Measurements from ENCODE around the gene ANKRD2.

Gene ANKRD2

DNA sequence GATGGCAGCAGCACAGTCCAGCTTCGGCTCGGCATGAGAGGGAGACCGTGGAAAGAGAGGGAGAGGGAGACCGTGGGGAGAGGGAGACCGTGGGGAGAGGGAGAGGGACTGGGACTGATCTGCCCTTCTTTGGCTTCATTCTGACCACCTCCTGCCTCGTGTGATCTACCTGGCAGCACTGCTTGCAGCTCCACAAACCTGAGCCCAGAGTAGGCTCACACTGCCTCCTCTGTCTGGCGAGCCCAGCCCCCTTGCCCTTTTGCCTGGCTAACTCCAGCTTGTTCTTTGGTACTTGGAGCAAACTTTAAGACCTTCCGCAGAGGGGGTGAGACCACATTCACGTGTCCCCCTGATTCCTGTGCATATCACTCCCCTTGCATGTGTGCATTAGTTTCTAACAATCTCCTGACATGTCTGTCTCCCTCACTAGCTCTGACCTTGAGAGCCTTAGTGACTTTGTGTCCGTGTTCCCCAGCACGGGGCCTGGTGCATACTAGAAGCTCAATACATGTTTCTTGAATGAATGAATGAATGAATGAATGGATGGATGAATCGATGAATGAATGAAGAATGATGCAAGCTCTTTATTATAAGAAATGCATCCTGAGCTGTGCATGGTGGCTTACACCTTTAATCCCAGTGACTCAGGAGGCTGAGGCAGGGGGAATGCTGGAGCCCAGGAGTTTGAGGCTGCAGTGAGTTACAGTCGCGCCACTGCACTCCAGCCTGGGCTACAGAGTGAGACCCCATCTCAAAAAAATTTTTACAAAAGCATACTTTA lies 42.7 kb upstream of the ANKRD2 start:
- Histone ChIP-seq H3K4me3 (replicated peaks; ENCODE audit: low read depth, low read length) (no peak overlapping the region), H3K27me3 (replicated peaks; ENCODE audit: control insufficient read depth, insufficient read depth, low read length) (no peaks in the 10 kb centered on the region), H3K36me3 (ENCODE audit: control insufficient read depth, insufficient read depth, low read length) (no peaks in the 10 kb centered on the region)
- no peak for TF ChIP-seq CTCF (IDR thresholded peaks at IDR 0.05; ENCODE audit: insufficient read depth, low read length, poor library complexity, severe bottlenecking)
- no peak for DNase-seq (ENCODE audit: extremely low read depth, insufficient read length)

GRCh38 chr10:97531401-97531986 lies 41.1 kb upstream of the ANKRD2 start:
- H3K4me3 ChIP-seq (replicated peaks; ENCODE audit: low read depth, low read length): no peak overlapping the region
- no peaks in the 10 kb centered on the region for H3K36me3 ChIP-seq (ENCODE audit: control insufficient read depth, insufficient read depth, low read length)
- no peak for TF ChIP-seq CTCF (IDR thresholded peaks at IDR 0.05; ENCODE audit: insufficient read depth, low read length, poor library complexity, severe bottlenecking)
- no peaks in the 10 kb centered on the region for H3K27me3 ChIP-seq (replicated peaks; ENCODE audit: control insufficient read depth, insufficient read depth, low read length)
- DNase-seq (ENCODE audit: extremely low read depth, insufficient read length): no peak

GRCh38 chr10:97532935-97533671 lies 39.5 kb upstream of the ANKRD2 start:
- no peak for DNase-seq (ENCODE audit: extremely low read depth, insufficient read length)
- no peak for TF ChIP-seq CTCF (IDR thresholded peaks at IDR 0.05; ENCODE audit: insufficient read depth, low read length, poor library complexity, severe bottlenecking)
- Histone ChIP-seq H3K4me3 (replicated peaks; ENCODE audit: low read depth, low read length) (no peak overlapping the region), H3K27me3 (replicated peaks; ENCODE audit: control insufficient read depth, insufficient read depth, low read length) (no peaks in the 10 kb centered on the region), H3K36me3 (ENCODE audit: control insufficient read depth, insufficient read depth, low read length) (no peaks in the 10 kb centered on the region)

DNA sequence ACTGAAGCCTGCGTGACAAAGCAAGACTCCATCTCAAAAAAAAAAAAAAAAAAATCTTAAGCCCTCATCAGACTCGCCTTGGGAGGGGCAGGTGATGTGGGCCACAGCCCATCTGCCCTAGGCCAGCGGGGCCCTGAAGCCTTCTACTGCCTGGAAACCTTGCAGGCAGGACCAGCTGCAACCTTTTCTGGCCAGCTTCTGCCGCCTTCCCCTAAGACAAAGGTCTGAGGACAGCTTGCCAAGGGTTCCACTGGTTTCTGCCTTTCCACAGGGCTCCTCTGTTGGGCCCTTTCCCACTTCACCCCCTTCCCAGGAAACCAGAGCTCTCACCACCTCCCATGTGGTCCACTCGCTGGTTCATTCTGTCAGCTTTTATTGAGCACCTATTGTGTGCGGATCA lies 38.7 kb upstream of the ANKRD2 start:
- Histone ChIP-seq H3K27me3 (replicated peaks; ENCODE audit: control insufficient read depth, insufficient read depth, low read length) (no peaks in the 10 kb centered on the region), H3K36me3 (ENCODE audit: control insufficient read depth, insufficient read depth, low read length) (no peaks in the 10 kb centered on the region), H3K4me3 (replicated peaks; ENCODE audit: low read depth, low read length) (no peak overlapping the region)
- no peak for DNase-seq (ENCODE audit: extremely low read depth, insufficient read length)
- no peak for TF ChIP-seq CTCF (IDR thresholded peaks at IDR 0.05; ENCODE audit: insufficient read depth, low read length, poor library complexity, severe bottlenecking)

DNA sequence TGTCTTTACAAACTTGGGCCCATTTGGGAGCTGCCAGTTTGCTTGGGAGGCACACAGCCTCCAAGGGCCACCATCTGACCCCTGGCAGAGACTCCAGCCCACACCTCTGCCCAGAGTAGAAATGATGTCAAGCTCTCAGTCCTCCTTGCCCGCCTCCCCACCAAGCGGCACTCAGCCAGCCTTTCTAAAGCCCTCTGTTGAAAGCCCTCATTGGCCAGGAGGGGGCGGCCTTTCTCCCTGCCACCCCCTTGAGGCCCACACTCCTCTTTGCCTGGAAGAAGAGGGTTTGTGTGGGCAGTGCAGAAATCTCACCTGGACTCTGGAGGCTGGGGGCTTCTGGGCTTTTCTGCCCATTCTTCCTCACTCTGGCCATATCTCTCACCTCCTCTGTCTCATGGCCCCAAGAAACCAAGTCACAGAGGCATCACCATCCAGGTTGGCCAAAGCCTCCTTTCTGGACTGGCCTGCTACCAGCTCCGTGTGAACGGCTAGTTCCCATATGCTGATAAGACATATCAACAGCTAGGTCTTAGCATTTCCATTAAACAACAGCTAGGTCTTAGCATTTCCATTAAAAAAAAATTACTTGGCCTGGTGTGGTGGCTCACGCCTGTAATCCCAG lies 37.7 kb upstream of the ANKRD2 start:
- H3K36me3 ChIP-seq (ENCODE audit: control insufficient read depth, insufficient read depth, low read length): no peaks in the 10 kb centered on the region
- H3K27me3 ChIP-seq (replicated peaks; ENCODE audit: control insufficient read depth, insufficient read depth, low read length): no peaks in the 10 kb centered on the region
- no peak overlapping the region for H3K4me3 ChIP-seq (replicated peaks; ENCODE audit: low read depth, low read length)
- TF ChIP-seq CTCF (IDR thresholded peaks at IDR 0.05; ENCODE audit: insufficient read depth, low read length, poor library complexity, severe bottlenecking): peak; percentile 85
- DNase-seq (ENCODE audit: extremely low read depth, insufficient read length): no peak
